Fibroblast of lung (primary cell): Measurements from ENCODE around the gene KDM2B. TPM values are rescaled to one million over a fixed set of nuclear protein-coding genes. Genes with fewer than 3 reads are reported as not detected.

Experiments
- DNase-seq, 2 donors: peaks; one replicate each; pipeline versions ENCODE4 v3.0.0 to v3.0.0-alpha.2; 2010; ENCODE audit warnings: low read depth in 2 of 2
- H2AFZ ChIP-seq: 2 replicates; pipeline ENCODE4 v1.5.1; 2012; ENCODE audit warnings: low read length, control low read depth, inconsistent platforms
- H3K27ac ChIP-seq: 2 replicates; pipeline ENCODE4 v1.5.1; 2011; ENCODE audit warnings: low read length, control low read depth; ENCODE audit not compliant: insufficient read depth
- H3K27me3 ChIP-seq: 2 replicates; pipeline ENCODE4 v1.5.1; 2011; ENCODE audit warnings: mild to moderate bottlenecking, low read length; ENCODE audit not compliant: control insufficient read depth, insufficient read depth
- H3K36me3 ChIP-seq: 2 replicates; pipeline ENCODE4 v1.5.1; 2011; ENCODE audit warnings: low read length; ENCODE audit not compliant: control insufficient read depth, insufficient read depth
- H3K4me1 ChIP-seq: 2 replicates; pipeline ENCODE4 v1.5.1; 2011; ENCODE audit warnings: low read length; ENCODE audit not compliant: control insufficient read depth, insufficient read depth; ENCODE audit errors: extremely low read depth
- H3K4me2 ChIP-seq: 2 replicates; pipeline ENCODE4 v1.5.1; 2011; ENCODE audit warnings: low read length, control low read depth; ENCODE audit not compliant: insufficient read depth; ENCODE audit errors: extremely low read depth
- H3K4me3 ChIP-seq, 4 experiments: fragments of 200-600 bp in 1 of 4; sonication (generic) in 1 of 4; replicated peaks in 1 of 4; 2 replicates each; pipeline ENCODE4 v1.5.1; 2011 to 2016; ENCODE audit warnings: low read length in 4 of 4, low read depth in 3 of 4, mild to moderate bottlenecking in 3 of 4, control low read depth in 2 of 4, inconsistent platforms in 1 of 4, mixed read lengths in 1 of 4; ENCODE audit not compliant: insufficient read depth in 1 of 4; ENCODE audit errors: control extremely low read depth in 1 of 4
- H3K79me2 ChIP-seq: 2 replicates; pipeline ENCODE4 v1.5.1; 2012; ENCODE audit warnings: mild to moderate bottlenecking, low read length, inconsistent platforms; ENCODE audit not compliant: control insufficient read depth, insufficient read depth
- H3K9ac ChIP-seq: 2 replicates; pipeline ENCODE4 v1.5.1; 2011; ENCODE audit warnings: mild to moderate bottlenecking, low read length, control low read depth; ENCODE audit not compliant: insufficient read depth
- H3K9me3 ChIP-seq: 2 replicates; pipeline ENCODE4 v1.5.1; 2012; ENCODE audit warnings: low read depth, low read length; ENCODE audit not compliant: control insufficient read depth, insufficient read depth
- H4K20me1 ChIP-seq: 2 replicates; pipeline ENCODE4 v1.5.1; 2011; ENCODE audit warnings: low read length; ENCODE audit not compliant: control insufficient read depth, insufficient read depth; ENCODE audit errors: extremely low read depth
- CTCF ChIP-seq, 2 donors: IDR thresholded peaks in 1 of 2; conservative IDR thresholded peaks in 1 of 2; 1 replicate in 1 of 2; 2 replicates in 1 of 2; pipeline ENCODE4 v1.5.1; 2011 to 2012; ENCODE audit warnings: low read length in 2 of 2, control low read depth in 1 of 2, inconsistent platforms in 1 of 2, low read depth in 1 of 2, mild to moderate bottlenecking in 1 of 2
- EZH2 ChIP-seq: IDR thresholded peaks from 2 replicates; pipeline ENCODE4 v1.5.1; 2012; ENCODE audit warnings: low read length, control low read depth, mild to moderate bottlenecking; ENCODE audit errors: missing control alignments
- polyA plus RNA-seq, 2 donors: library from polyadenylated mRNA; depleted of rRNA in 1 of 2; stranded (reverse) in 1 of 2; unstranded in 1 of 2; fragments of >200 nt; gene quantifications; 2 replicates each; pipeline ENCODE4 v1.2.1, GENCODE V29; 2011 to 2012; ENCODE audit warnings: missing spikeins in 1 of 2
- total RNA-seq: library from RNA; depleted of rRNA; stranded (reverse); fragments of >200 nt; gene quantifications from 2 replicates; pipeline ENCODE4 v1.2.1, GENCODE V29; 2014

KDM2B gene
- total and polyA plus RNA-seq, 2 donors (not counting 1 experiment from before 2014, with no cell fraction given): 9.8 to 21.6 TPM

GRCh38 chr12:121403721-121404120 lies 177.1 kb downstream of the KDM2B start:
- Histone ChIP-seq H3K9ac (no peak overlapping the region), H3K4me1 (no peaks in the 10 kb centered on the region), H2AFZ (no peak overlapping the region), H3K36me3 (peaks cover 3% of the 10 kb centered on the region), H3K79me2 (peaks cover 51% of the 10 kb centered on the region), H3K27me3 (no peaks in the 10 kb centered on the region), H3K27ac (no peak overlapping the region), H3K4me2 (no peak overlapping the region), H3K9me3 (no peaks in the 10 kb centered on the region), H3K4me3 (no peak overlapping the region), H4K20me1 (no peaks in the 10 kb centered on the region)
- DNase-seq: no peak
- TF ChIP-seq CTCF (conservative IDR thresholded peaks at IDR 0.05 in 1 of 2, IDR thresholded peaks at IDR 0.05 in 1 of 2; ENCODE audit: low read depth in 1 of 2, low read length in 2 of 2): no peak

GRCh38 chr12:121400332-121401139 lies 180.3 kb downstream of the KDM2B start:
- H3K4me2 ChIP-seq: peak overlapping the region; percentile 94
- H3K27me3 ChIP-seq: no peaks in the 10 kb centered on the region
- peaks cover 45% of the 10 kb centered on the region for H3K79me2 ChIP-seq
- H3K27ac ChIP-seq: peak overlapping the region; percentile 91
- peak overlapping the region; percentile 85 for H3K9ac ChIP-seq
- DNase-seq: peak; percentile 21 to 51
- TF ChIP-seq EZH2: no peak
- TF ChIP-seq CTCF (conservative IDR thresholded peaks at IDR 0.05 in 1 of 2, IDR thresholded peaks at IDR 0.05 in 1 of 2; ENCODE audit: low read depth in 1 of 2, low read length in 2 of 2): no peak
- H3K9me3 ChIP-seq: no peaks in the 10 kb centered on the region
- no peaks in the 10 kb centered on the region for H3K4me1 ChIP-seq
- peak overlapping the region; percentile 66 for H2AFZ ChIP-seq
- peaks cover 3% of the 10 kb centered on the region for H3K36me3 ChIP-seq
- H4K20me1 ChIP-seq: no peaks in the 10 kb centered on the region
- peak overlapping the region; percentile 92 to 97 (median 95) for H3K4me3 ChIP-seq

- DNase-seq: peak; percentile 97
- TF ChIP-seq CTCF (conservative IDR thresholded peaks at IDR 0.05 in 1 of 2, IDR thresholded peaks at IDR 0.05 in 1 of 2; ENCODE audit: low read depth in 1 of 2, low read length in 2 of 2): no peak
- TF ChIP-seq EZH2: no peak
- no peaks in the 10 kb centered on the region for H3K9me3 ChIP-seq
- H3K9ac ChIP-seq: peak within 1 kb of the TSS; percentile 85
- H3K4me1 ChIP-seq: no peaks in the 10 kb centered on the region
- H3K27me3 ChIP-seq: no peaks in the 10 kb centered on the region
- H4K20me1 ChIP-seq: no peaks in the 10 kb centered on the region
- peak within 1 kb of the TSS; percentile 92 to 97 (median 95) for H3K4me3 ChIP-seq
- peak within 1 kb of the TSS; percentile 66 for H2AFZ ChIP-seq
- H3K36me3 ChIP-seq: no peaks in the 10 kb centered on the region
- H3K79me2 ChIP-seq: peaks cover 38% of the 10 kb centered on the region
- H3K27ac ChIP-seq: peak within 1 kb of the TSS; percentile 91
- peak within 1 kb of the TSS; percentile 94 for H3K4me2 ChIP-seq
Observed at GRCh38 chr12:121399391-121400331, 181.2 kb downstream of the KDM2B start, which contains the start of gene RNF34. RNF34 (plus strand) TSS chr12:121400118; CDS start chr12:121400213, 95 bp downstream.
